SK-MEL-5 (cell line): ENCODE data around the gene EPB41L3. TPM values are rescaled to one million over a fixed set of nuclear protein-coding genes. Genes with fewer than 3 reads are reported as not detected.

ENCODE experiments used
- DNase-seq: peaks from one replicate; pipeline ENCODE4 v3.0.0-alpha.2; 2016; ENCODE audit warnings: low read depth, low spot score
- in situ Hi-C: cut with HindIII; loops from 2 replicates; pipeline ENCODE4 v1.10.0; 2016; ENCODE audit warnings: low sequenced_read_pairs, high pct_unique_total_duplicates, low pct_unique_long_range_greater_than_20kb
- total RNA-seq: library from RNA; depleted of rRNA; stranded (reverse); fragments of >200 nt; shearing (Covaris generic); gene quantifications from 2 replicates; pipeline ENCODE4 v1.2.3, GENCODE V29; 2014; rRNA removed

EPB41L3 gene
- total RNA-seq, 1 experiment from 2014 or later = 107 TPM

GRCh38 chr18:5398269-5398668 is 145.5 kb downstream of the EPB41L3 start:
- no peak for DNase-seq
- in situ Hi-C loops = no loop called here

GRCh38 chr18:5397102-5397501 is 146.7 kb downstream of the EPB41L3 start:
- no peak for DNase-seq
- in situ Hi-C loops = no loop called here

GRCh38 chr18:5395860-5396448 is 147.8 kb downstream of the EPB41L3 start:
- in situ Hi-C loops = no loop called here
- no peak for DNase-seq

GRCh38 chr18:5393779-5394178 is 150.0 kb downstream of the EPB41L3 start:
- DNase-seq = no peak
- in situ Hi-C loops = no loop called here

- no peak for DNase-seq
- in situ Hi-C loops = no loop called here
Measured at GRCh38 chr18:5391409-5391808, 152.4 kb downstream of the EPB41L3 start.

- DNase-seq = no peak
- in situ Hi-C loops = no loop called here
Measured at GRCh38 chr18:5389356-5389755, 154.4 kb downstream of the EPB41L3 start.

GRCh38 chr18:5388896-5389295 is 154.9 kb downstream of the EPB41L3 start:
- DNase-seq = no peak
- in situ Hi-C loops = no loop called here

GRCh38 chr18:5380586-5380985 is 163.2 kb downstream of the EPB41L3 start:
- in situ Hi-C loops = no loop called here
- no peak for DNase-seq

- in situ Hi-C loops = no loop called here
- no peak for DNase-seq
Measured at GRCh38 chr18:5376986-5377385, 166.8 kb downstream of the EPB41L3 start.

- in situ Hi-C loops = no loop called here
- DNase-seq = no peak
Measured at GRCh38 chr18:5370332-5370731, 173.5 kb downstream of the EPB41L3 start.

- in situ Hi-C loops = no loop called here
- DNase-seq = no peak
Measured at GRCh38 chr18:5369513-5369912, 174.3 kb downstream of the EPB41L3 start.

GRCh38 chr18:5365443-5365842 is 178.4 kb downstream of the EPB41L3 start:
- DNase-seq = no peak
- in situ Hi-C loops = no loop called here

- DNase-seq = no peak
Measured at GRCh38 chr18:5350636-5351035, 193.2 kb downstream of the EPB41L3 start.

More at GRCh38 chr18:5350636-5351035, 193.2 kb downstream of the EPB41L3 start:
- in situ Hi-C loops = no loop called here

Other genes starting within 250 kb of the EPB41L3 start
- 13.9 and 16.0 TPM in 2 replicates for gene ZBTB14, start 248.3 kb downstream of the EPB41L3 start, total RNA-seq